Measurements from ENCODE around the gene CHST13.

DNA sequence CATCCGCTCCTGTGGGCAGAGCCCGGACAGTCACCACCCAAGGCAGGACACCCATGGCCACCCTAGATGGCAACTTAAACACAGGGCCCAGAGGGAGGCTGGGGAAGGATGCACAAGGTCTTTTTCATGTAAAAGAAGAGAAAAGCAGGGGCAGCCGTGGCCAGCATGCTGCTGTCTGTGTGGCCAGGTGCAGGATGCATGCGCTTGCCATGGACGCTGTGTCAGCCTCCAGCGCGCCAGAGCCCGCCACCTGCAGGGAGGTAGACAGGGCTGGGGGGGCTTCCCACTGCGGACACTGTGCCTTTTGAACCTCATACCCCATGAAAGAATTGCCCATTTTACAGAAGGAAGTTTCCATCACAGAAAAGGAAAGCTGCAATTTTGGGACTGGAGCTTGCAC is 24.6 kb upstream of the CHST13 start:
- TF ChIP-seq CTCF (IDR thresholded peaks at IDR 0.05) (no peak), POLR2A (IDR thresholded peaks at IDR 0.05) (no peak)
